CD4-positive, CD25-positive, alpha-beta regulatory T cell (primary cell): ENCODE measurements around the gene PDIA6. TPM values are rescaled to one million over a fixed set of nuclear protein-coding genes. Genes with fewer than 3 reads are reported as not detected.

ENCODE experiments used
- ATAC-seq, 2 donors: fragments of 150-1000 bp; cut with Tn5 transposase; one replicate each; pipeline ENCODE4 v1.10.0; 2021; ENCODE audit warnings: low read depth in 2 of 2, moderate number of reproducible peaks in 2 of 2, moderate library complexity in 1 of 2
- DNase-seq, 3 donors: peaks; one replicate each; pipeline versions ENCODE4 v3.0.0 to v3.0.0-alpha.2; 2012 to 2022; ENCODE audit warnings: mixed read lengths in 1 of 3
- H3K27ac ChIP-seq: one replicate; pipeline ENCODE4 v1.7.0; 2013; ENCODE audit warnings: mild to moderate bottlenecking, low read length; ENCODE audit not compliant: insufficient read depth, poor library complexity, severe bottlenecking
- H3K27me3 ChIP-seq: one replicate; pipeline ENCODE4 v1.7.0; 2013; ENCODE audit warnings: low read length; ENCODE audit not compliant: control insufficient read depth, insufficient read depth
- H3K36me3 ChIP-seq: one replicate; pipeline ENCODE4 v1.7.0; 2013; ENCODE audit warnings: mild to moderate bottlenecking, low read length, moderate library complexity; ENCODE audit not compliant: control insufficient read depth, insufficient read depth
- H3K4me1 ChIP-seq: 2 replicates; pipeline ENCODE4 v1.7.0; 2013; ENCODE audit warnings: mild to moderate bottlenecking, low read length; ENCODE audit not compliant: insufficient read depth, control insufficient read depth, poor library complexity, severe bottlenecking
- H3K4me3 ChIP-seq: one replicate; pipeline ENCODE4 v1.7.0; 2013; ENCODE audit warnings: low read depth, mild to moderate bottlenecking, low read length, moderate library complexity
- H3K9me3 ChIP-seq, 2 experiments: 1 replicate in 1 of 2; 2 replicates in 1 of 2; pipeline ENCODE4 v1.7.0; 2013; ENCODE audit warnings: low read length in 2 of 2, mild to moderate bottlenecking in 1 of 2, moderate library complexity in 1 of 2; ENCODE audit not compliant: control insufficient read depth in 2 of 2
- H3K27ac Mint-ChIP-seq, 3 donors: one replicate each; pipeline ENCODE4 v1.8.0; 2020 to 2022; ENCODE audit warnings: mild to moderate bottlenecking in 3 of 3, mixed read lengths in 3 of 3, moderate library complexity in 2 of 3
- H3K27me3 Mint-ChIP-seq: one replicate; pipeline ENCODE4 v1.8.0; 2022; ENCODE audit warnings: mild to moderate bottlenecking, mixed read lengths
- H3K36me3 Mint-ChIP-seq: one replicate; pipeline ENCODE4 v1.8.0; 2020; ENCODE audit warnings: mixed read lengths
- H3K4me1 Mint-ChIP-seq, 4 donors: one replicate each; pipeline ENCODE4 v1.8.0; 2020 to 2022; ENCODE audit warnings: mixed read lengths in 4 of 4, mild to moderate bottlenecking in 1 of 4
- H3K4me3 Mint-ChIP-seq, 4 donors: one replicate each; pipeline ENCODE4 v1.8.0; 2020 to 2022; ENCODE audit warnings: mild to moderate bottlenecking in 4 of 4, mixed read lengths in 4 of 4, moderate library complexity in 3 of 4
- H3K9me3 Mint-ChIP-seq, 7 donors: one replicate each; pipeline ENCODE4 v1.8.0; 2020 to 2022; ENCODE audit warnings: mixed read lengths in 7 of 7, mild to moderate bottlenecking in 3 of 7, moderate library complexity in 2 of 7
- polyA plus RNA-seq, 4 donors: library from polyadenylated mRNA; unstranded; fragments of 300-500 nt; fragmentation: Illumina TruSeq; gene quantifications; one replicate each; pipeline ENCODE4 v1.2.3, GENCODE V29; 2021
- total RNA-seq: library from RNA; stranded (reverse); gene quantifications from one replicate; pipeline ENCODE4 v1.2.3, GENCODE V29; 2022

The PDIA6 gene
- total and polyA plus RNA-seq, 5 donors from 2014 or later: 48.0 to 186 (median 116) TPM

GRCh38 chr2:10847008-10847407, 34.4 kb upstream of the PDIA6 start:
- H3K4me3 Mint-ChIP-seq: no peak overlapping the region
- H3K27me3 ChIP-seq: no peaks in the 10 kb centered on the region
- no peaks in the 10 kb centered on the region for H3K4me1 ChIP-seq
- ATAC-seq: no peak
- DNase-seq: no peak
- H3K36me3 Mint-ChIP-seq: no peaks in the 10 kb centered on the region
- H3K36me3 ChIP-seq: no peaks in the 10 kb centered on the region
- no peaks in the 10 kb centered on the region for H3K4me1 Mint-ChIP-seq
- H3K9me3 Mint-ChIP-seq: peaks cover 0 to 6% (median 2%) of the 10 kb centered on the region in 7 donors
- peaks cover 5% of the 10 kb centered on the region for H3K27me3 Mint-ChIP-seq
- no peak overlapping the region for H3K27ac ChIP-seq
- peaks cover 6% of the 10 kb centered on the region in 2 experiments for H3K9me3 ChIP-seq
- H3K27ac Mint-ChIP-seq: no peak overlapping the region
- H3K4me3 ChIP-seq: no peak overlapping the region

- DNase-seq: no peak
- peaks cover 0 to 10% (median 2%) of the 10 kb centered on the region in 7 donors for H3K9me3 Mint-ChIP-seq
- no peak overlapping the region for H3K27ac ChIP-seq
- no peak for ATAC-seq
- no peaks in the 10 kb centered on the region for H3K36me3 ChIP-seq
- peaks cover 3% of the 10 kb centered on the region for H3K27me3 Mint-ChIP-seq
- H3K4me1 ChIP-seq: no peaks in the 10 kb centered on the region
- H3K9me3 ChIP-seq: peaks cover 13% of the 10 kb centered on the region in 2 experiments
- no peak overlapping the region for H3K4me3 ChIP-seq
- no peaks in the 10 kb centered on the region for H3K36me3 Mint-ChIP-seq
- H3K27ac Mint-ChIP-seq: no peak overlapping the region
- H3K4me3 Mint-ChIP-seq: no peak overlapping the region
- H3K4me1 Mint-ChIP-seq: no peaks in the 10 kb centered on the region
- no peaks in the 10 kb centered on the region for H3K27me3 ChIP-seq
These were observed 33.7 kb upstream of the PDIA6 start for GRCh38 chr2:10846110-10846861.

GRCh38 chr2:10845640-10846039, 33.1 kb upstream of the PDIA6 start:
- Histone ChIP-seq H3K4me3 (no peak overlapping the region), H3K4me1 (no peaks in the 10 kb centered on the region), H3K36me3 (no peaks in the 10 kb centered on the region), H3K9me3 (peaks cover 18 to 20% of the 10 kb centered on the region in 2 experiments), H3K27ac (no peak overlapping the region), H3K27me3 (no peaks in the 10 kb centered on the region)
- Mint-ChIP-seq H3K9me3 (peaks cover 0 to 16% (median 3%) of the 10 kb centered on the region in 7 donors), H3K27ac (no peak overlapping the region), H3K36me3 (peaks cover 2% of the 10 kb centered on the region), H3K4me1 (no peaks in the 10 kb centered on the region), H3K27me3 (no peaks in the 10 kb centered on the region), H3K4me3 (no peak overlapping the region)
- DNase-seq: no peak
- no peak for ATAC-seq

- no peak for ATAC-seq
- peaks cover 8% of the 10 kb centered on the region for H3K36me3 Mint-ChIP-seq
These were observed 31.5 kb upstream of the PDIA6 start for GRCh38 chr2:10844097-10844496.

GRCh38 chr2:10842506-10842905, 29.9 kb upstream of the PDIA6 start:
- Mint-ChIP-seq H3K4me3 (no peak overlapping the region), H3K36me3 (peaks cover 8% of the 10 kb centered on the region), H3K4me1 (no peaks in the 10 kb centered on the region), H3K27ac (no peak overlapping the region), H3K27me3 (no peaks in the 10 kb centered on the region), H3K9me3 (peaks cover 0 to 29% (median 3%) of the 10 kb centered on the region in 7 donors)
- Histone ChIP-seq H3K9me3 (peaks cover 18 to 27% of the 10 kb centered on the region in 2 experiments), H3K4me1 (no peaks in the 10 kb centered on the region), H3K4me3 (no peak overlapping the region), H3K27me3 (no peaks in the 10 kb centered on the region), H3K36me3 (no peaks in the 10 kb centered on the region), H3K27ac (no peak overlapping the region)
- DNase-seq: no peak
- no peak for ATAC-seq

More at GRCh38 chr2:10844097-10844496, 31.5 kb upstream of the PDIA6 start:
- Histone ChIP-seq H3K4me1 (no peaks in the 10 kb centered on the region), H3K4me3 (no peak overlapping the region), H3K27me3 (no peaks in the 10 kb centered on the region), H3K36me3 (no peaks in the 10 kb centered on the region), H3K9me3 (peaks cover 18 to 27% of the 10 kb centered on the region in 2 experiments), H3K27ac (no peak overlapping the region)
- Mint-ChIP-seq H3K9me3 (peaks cover 0 to 29% (median 3%) of the 10 kb centered on the region in 7 donors), H3K4me3 (no peak overlapping the region), H3K4me1 (no peaks in the 10 kb centered on the region), H3K27me3 (no peaks in the 10 kb centered on the region), H3K27ac (no peak overlapping the region)
- DNase-seq: no peak

- Histone ChIP-seq H3K27ac (no peak overlapping the region), H3K9me3 (peaks cover 18 to 27% of the 10 kb centered on the region in 2 experiments), H3K4me3 (no peak overlapping the region), H3K4me1 (no peaks in the 10 kb centered on the region), H3K36me3 (no peaks in the 10 kb centered on the region), H3K27me3 (no peaks in the 10 kb centered on the region)
- Mint-ChIP-seq H3K4me3 (no peak overlapping the region), H3K27ac (no peak overlapping the region), H3K27me3 (peaks cover 4% of the 10 kb centered on the region), H3K4me1 (no peaks in the 10 kb centered on the region), H3K36me3 (peaks cover 8% of the 10 kb centered on the region), H3K9me3 (peaks cover 0 to 29% (median 5%) of the 10 kb centered on the region in 7 donors)
- no peak for ATAC-seq
- no peak for DNase-seq
These were observed 29.1 kb upstream of the PDIA6 start for GRCh38 chr2:10841547-10842219.

GRCh38 chr2:10839813-10840212, 27.2 kb upstream of the PDIA6 start:
- Histone ChIP-seq H3K4me3 (no peak overlapping the region), H3K27ac (no peak overlapping the region), H3K36me3 (no peaks in the 10 kb centered on the region), H3K27me3 (no peaks in the 10 kb centered on the region), H3K4me1 (peaks cover 7% of the 10 kb centered on the region), H3K9me3 (peaks cover 18 to 27% of the 10 kb centered on the region in 2 experiments)
- ATAC-seq (no peak), DNase-seq (no peak)
- peaks cover 8% of the 10 kb centered on the region for H3K36me3 Mint-ChIP-seq
- H3K27ac Mint-ChIP-seq: no peak overlapping the region
- peaks cover 0 to 2% (median 0%) of the 10 kb centered on the region in 4 donors for H3K4me1 Mint-ChIP-seq
- peaks cover 4% of the 10 kb centered on the region for H3K27me3 Mint-ChIP-seq
- H3K4me3 Mint-ChIP-seq: no peak overlapping the region
- H3K9me3 Mint-ChIP-seq: peaks cover 0 to 29% (median 5%) of the 10 kb centered on the region in 7 donors
